ENCODE data around the gene FUT2.

FUT2 gene

GRCh38 chr19:48734625-48735024 lies 38.9 kb downstream of the FUT2 start:
- no peak for DNase-seq

GRCh38 chr19:48735031-48735615 lies 39.4 kb downstream of the FUT2 start:
- peak in 1 of 3 experiments; percentile 87 for DNase-seq

GRCh38 chr19:48737360-48737998 lies 41.7 kb downstream of the FUT2 start:
- DNase-seq, result peak in 1 of 3 experiments; percentile 42

GRCh38 chr19:48738557-48739403 lies 43.0 kb downstream of the FUT2 start:
- peak; percentile 91 to 96 (median 92) for DNase-seq

DNA sequence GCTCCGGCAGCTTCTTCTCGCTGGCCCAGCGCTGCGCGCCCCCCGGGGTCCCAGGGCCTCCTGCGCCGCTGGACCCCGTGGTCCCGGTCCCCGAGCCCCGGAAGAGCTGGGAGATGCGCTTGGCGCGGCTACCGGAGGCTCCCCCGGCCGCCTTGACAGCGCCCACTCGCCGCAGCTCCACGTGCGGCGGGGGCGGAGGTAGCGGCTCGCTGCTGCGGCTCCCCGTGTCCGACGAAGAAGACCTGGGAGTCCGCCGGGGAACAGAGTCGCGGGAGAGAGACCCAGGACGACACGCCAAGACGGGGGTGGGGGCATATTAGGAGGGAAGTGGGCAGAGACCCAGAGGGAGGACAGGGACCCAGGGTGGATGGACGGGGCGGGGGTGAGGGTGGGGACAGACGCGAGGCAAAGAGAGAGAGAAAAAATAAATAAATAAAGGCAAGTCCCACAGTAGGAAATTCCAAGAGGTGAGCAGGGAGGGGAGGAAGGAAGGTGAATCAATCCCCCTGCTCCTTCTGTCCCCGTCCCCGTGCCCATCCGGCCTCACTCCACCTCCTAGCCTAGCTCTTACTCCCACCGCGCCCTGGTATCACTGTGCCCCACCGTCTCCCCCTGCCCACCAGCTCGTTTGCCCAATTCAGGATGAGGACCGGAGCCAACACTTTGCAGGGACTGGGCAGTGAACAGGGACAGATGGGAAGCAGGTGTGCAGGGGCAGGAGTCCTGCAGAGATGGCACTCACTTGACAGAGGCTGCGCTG lies 43.8 kb downstream of the FUT2 start:
- peak in 2 of 3 experiments; percentile 44 to 68 for DNase-seq

GRCh38 chr19:48740164-48740972 lies 44.6 kb downstream of the FUT2 start, which contains the start of gene RASIP1:
Gene RASIP1 (minus strand): TSS chr19:48740610. CDS start chr19:48740282, 328 bp downstream.
- no peak for DNase-seq

- peak in 1 of 3 experiments; percentile 34 for DNase-seq
These were observed 45.6 kb downstream of the FUT2 start for GRCh38 chr19:48741129-48741999.

GRCh38 chr19:48742096-48742495 lies 46.3 kb downstream of the FUT2 start:
- no peak for DNase-seq

DNA sequence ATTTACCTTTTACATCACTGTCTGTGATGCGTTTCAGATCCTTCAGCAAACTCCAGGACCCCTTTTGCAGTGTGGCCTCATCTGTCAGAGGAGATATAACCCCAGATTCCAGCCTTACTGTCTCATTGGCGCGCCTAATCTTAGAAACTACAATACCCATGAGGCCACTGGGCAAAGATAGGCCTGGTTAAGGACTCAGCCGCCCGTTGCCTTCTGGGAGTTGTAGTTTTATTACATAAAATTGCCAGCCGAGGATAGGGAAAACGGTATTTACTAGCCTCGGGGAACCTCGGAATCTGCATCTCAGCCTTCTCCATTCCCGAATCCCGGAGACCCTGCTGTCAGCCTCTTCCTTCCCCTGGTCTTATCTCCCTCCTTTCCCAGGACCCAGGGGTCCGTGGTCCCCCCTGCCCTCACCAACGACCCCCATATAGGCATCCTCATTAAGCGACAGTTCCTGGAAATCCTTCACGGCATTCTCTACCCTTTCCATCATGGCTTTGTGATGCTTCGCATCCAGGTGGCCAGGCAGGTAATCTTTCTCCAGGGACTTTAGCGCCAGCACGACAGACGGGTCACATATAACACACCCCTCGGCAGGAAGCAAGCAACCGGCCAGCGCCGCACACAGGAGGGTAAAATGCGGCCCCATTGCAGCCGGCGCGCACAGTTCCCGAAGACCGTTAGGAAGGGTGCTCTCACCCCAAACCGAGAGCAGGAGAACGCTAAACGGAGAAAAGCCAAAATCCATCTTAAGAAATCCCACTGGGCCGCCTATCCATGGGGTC lies 49.6 kb downstream of the FUT2 start:
- DNase-seq, result peak; percentile 10 to 67 (median 31)

- no peak for DNase-seq
These were observed 50.3 kb downstream of the FUT2 start for GRCh38 chr19:48746110-48746509.

DNA sequence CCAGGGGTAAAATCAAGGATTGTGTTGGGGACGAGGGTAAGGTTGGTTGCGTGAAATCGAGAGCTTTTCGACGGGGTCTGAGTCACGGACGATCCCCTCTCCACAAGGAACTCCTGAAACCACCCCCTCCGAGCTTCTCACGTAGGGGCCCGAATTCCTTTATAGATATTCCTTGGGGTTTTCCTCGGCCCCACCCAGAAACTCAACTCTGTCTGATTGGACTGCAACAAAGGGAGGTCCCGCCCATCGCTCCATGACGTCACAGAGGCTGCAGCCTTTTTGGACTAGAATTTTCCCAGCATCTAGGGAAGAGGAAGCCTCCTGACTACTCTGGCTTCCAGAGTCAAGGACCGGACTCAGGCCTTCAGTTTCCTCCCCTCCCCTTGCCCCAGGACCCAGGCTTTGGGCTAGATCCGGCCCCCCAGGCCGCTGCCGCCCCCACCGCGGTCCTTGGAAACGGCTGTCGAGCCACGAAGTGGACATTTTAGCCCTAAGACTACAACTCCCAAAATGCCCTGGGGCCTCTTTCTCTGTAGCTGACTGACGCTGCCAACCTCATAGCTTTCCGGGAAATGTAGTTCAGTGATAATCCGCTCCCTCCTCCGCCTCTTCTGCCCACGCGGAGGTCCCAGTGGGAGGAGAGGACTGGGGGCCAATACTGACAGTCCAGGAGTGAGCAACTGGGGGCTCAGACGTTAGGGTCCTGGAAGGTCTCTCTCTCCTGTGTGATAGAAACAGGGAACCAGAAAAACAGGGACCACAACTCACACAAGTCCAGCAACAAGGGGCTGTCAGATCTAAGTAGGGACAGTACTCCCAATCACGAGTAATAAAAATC lies 51.2 kb downstream of the FUT2 start, which contains the start of gene IZUMO1:
Gene IZUMO1 (minus strand): TSS at position 172 of the 838 bp plus-strand sequence. CDS start 1,050 bp downstream, outside the sequence.
- DNase-seq, result no peak

GRCh38 chr19:48749571-48750198 lies 53.9 kb downstream of the FUT2 start:
- DNase-seq, result no peak

GRCh38 chr19:48750351-48750750 lies 54.6 kb downstream of the FUT2 start:
- no peak for DNase-seq

GRCh38 chr19:48750771-48751504 lies 55.2 kb downstream of the FUT2 start:
- no peak for DNase-seq

- DNase-seq, result peak in 2 of 3 experiments; percentile 59 to 69
These were observed 56.2 kb downstream of the FUT2 start for GRCh38 chr19:48751845-48752495.

GRCh38 chr19:48752496-48753365 lies 57.0 kb downstream of the FUT2 start, which contains the start of gene FUT1:
Gene FUT1 (minus strand): TSS chr19:48752641. CDS start chr19:48751281, 1,360 bp downstream.
- peak; percentile 95 to 97 (median 95) for DNase-seq
